ENCODE data around the gene ADAMTS17.

Gene ADAMTS17

DNA sequence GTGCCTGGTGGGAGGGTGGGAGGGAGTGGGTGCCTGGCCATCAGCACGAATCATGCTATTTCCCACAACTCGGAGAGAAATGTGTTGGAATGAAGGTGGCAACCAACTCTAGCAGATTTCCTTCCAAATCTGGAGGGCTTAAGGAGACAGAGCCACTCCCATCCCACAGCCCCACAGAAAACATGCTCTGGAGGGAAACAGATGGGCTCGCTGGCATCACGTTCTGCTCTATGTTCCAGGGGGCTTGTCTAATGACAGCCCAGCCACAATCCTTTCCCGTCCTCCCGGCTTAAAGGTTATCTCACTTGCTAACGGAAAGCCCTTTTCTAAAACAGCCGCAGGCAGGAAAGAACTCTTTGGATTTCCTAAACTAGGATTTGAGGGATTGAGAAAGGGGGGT, 65.3 kb downstream of the ADAMTS17 start:
- peak; percentile 17 for DNase-seq

DNA sequence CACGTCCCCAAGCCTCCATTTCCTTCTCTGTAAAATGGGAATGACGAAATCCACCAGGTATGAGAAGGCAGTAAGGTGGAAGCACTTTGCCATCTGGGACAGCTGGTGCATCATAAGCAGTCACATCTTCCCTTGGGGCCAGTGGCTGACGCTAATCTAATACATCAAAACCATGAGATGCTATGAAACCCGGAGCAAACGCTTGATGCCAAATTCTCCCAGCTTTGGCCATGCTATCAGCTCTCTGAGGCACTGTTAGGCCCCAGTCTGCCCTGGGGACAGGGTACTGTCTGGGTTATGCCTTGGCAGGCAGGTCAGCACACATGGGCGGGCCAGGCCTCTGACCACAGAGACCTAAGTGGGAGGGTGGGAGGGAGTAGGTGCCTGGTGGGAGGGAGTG, 66.1 kb downstream of the ADAMTS17 start:
- DNase-seq = peak; percentile 19

GRCh38 chr15:100269831-100270230, 71.9 kb downstream of the ADAMTS17 start:
- no peak for DNase-seq

DNA sequence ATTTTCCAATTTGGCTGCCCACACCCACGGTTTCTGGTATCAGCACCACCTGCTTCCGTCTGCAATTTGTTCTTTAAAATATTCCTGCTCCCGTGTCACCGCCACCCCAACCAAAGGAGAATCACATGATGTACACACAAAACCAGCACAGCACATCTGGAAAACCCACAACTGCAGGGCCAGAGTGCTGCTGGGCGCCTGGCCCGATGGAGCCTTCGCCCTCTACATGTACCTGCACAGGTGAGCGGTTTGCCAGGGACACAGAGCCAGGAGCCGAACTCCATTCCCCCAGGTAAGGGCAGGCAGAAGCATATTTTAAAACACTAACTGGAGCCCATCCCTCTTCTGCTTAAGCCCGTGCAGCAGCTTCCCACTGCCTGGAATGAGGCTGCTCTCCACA, 75.6 kb downstream of the ADAMTS17 start:
- DNase-seq = peak; percentile 19

DNA sequence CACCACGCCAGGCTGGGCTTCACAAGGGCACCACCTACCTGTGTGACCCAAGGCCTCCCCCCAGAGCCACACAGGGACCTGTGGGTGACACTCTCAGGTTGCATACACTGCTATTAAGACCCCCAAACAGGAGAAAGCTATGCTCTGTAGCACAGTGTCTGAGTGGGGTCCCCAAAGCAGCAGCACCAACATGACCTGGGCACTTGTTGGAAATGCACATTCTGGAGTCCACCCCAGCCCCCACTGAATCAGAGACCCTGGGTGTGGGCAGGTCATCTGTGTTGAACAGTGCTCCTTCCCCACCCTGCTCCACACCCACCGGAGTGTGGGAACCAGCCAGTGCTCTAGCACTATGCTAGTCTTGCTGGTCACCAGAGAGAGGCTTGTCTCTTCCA, 76.1 kb downstream of the ADAMTS17 start:
- peak; percentile 26 for DNase-seq

GRCh38 chr15:100264994-100265640, 76.7 kb downstream of the ADAMTS17 start:
- peak; percentile 38 for DNase-seq

GRCh38 chr15:100263721-100264455, 77.9 kb downstream of the ADAMTS17 start:
- DNase-seq = no peak

DNA sequence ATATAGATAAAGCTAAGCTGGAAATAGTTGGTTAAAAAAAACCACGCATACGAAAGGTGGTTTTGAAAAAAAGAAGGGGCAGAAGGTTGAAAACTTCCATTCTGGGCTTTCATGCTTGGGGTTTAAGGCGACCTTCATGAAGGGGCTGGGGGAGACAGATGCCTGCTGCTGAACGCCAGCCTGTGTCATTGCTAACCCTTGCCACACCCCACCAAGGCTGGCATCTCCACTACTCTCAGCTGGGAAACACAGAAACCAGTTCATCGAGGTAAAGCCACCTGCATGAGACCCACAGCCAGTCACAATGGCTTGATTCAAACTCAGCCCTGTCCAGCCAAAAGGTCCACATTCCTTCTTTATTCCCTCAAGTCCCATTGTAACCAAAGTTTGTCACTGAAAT, 78.7 kb downstream of the ADAMTS17 start:
- no peak for DNase-seq

- DNase-seq = peak; percentile 21
Measured at GRCh38 chr15:100261302-100262240, 80.2 kb downstream of the ADAMTS17 start.

- peak; percentile 21 for DNase-seq
Measured at GRCh38 chr15:100259266-100259665, 82.5 kb downstream of the ADAMTS17 start.

DNA sequence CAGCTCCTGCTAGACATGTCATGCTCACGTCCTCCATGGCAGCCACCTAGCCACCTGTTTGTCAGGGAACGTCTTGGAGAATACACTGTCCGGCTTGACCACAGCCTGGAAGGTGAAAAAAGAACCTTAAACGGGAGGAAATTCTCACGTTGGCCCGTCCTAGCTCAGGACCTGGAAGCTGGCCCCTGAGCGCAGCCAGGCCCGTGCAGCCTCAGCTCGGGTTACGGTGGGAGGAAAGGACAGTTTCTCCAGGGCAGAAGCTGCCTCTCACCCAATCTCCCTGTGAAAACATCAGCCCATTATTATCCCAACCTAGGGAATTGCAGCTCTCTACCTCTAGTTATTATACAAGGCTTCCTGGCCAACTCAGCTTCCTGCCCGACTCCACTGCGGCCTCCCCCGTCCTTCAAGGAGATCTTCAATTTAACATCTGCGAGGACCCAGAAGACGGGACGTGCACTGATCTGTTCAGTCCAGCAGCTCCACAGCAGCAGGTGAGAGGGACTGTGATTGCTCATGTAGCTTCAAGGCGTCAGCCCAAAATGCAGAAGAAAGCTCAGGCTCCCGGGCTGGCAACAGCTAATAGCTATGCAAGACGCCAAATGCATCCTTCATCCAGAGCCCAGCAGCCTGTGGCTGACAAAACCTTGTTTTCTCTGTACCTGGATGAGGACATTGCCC, 84.7 kb downstream of the ADAMTS17 start:
- peak; percentile 37 for DNase-seq

GRCh38 chr15:100256101-100256969, 85.4 kb downstream of the ADAMTS17 start:
- peak; percentile 43 for DNase-seq

- DNase-seq = peak; percentile 43
Measured at GRCh38 chr15:100255644-100256043, 86.1 kb downstream of the ADAMTS17 start.

GRCh38 chr15:100254691-100255090, 87.1 kb downstream of the ADAMTS17 start:
- peak; percentile 26 for DNase-seq

DNA sequence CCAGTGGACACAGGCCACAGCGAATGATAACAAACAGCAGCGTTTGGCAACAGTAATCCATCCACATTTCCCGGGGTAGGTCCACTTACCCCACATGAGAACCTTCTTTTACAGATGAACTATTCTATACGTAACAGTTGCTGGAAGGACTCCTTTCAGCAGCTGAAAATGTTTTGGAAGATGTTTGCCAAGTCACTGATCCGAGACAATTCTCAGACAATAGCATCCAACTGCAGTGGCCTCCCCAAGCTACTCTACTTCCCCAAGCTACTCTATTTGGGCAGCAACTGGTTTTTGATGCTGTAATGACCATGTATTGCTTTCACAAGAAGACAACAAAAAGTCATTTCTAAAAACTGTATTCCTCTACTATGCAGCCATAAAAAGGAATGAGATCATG, 87.5 kb downstream of the ADAMTS17 start:
- DNase-seq = peak; percentile 5

DNA sequence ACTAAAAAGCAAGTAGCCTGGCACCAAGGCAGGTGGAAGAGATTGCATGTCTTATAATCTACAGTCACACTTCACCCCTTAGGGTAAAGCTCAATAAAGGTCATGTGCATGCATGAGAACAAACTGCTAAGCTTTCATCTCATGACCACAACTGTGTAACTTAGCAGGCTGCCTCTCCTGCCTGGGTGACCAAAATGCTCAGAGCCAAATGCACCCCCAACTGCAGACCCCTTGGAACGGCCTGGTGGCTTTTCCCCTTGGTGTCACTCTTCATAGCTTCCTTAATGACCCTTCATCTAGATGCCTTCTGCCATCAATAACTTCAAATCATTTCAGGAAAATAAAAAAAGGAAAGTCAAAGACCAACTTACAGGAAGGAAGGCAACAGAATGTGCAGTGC, 88.1 kb downstream of the ADAMTS17 start:
- DNase-seq = peak; percentile 24

DNA sequence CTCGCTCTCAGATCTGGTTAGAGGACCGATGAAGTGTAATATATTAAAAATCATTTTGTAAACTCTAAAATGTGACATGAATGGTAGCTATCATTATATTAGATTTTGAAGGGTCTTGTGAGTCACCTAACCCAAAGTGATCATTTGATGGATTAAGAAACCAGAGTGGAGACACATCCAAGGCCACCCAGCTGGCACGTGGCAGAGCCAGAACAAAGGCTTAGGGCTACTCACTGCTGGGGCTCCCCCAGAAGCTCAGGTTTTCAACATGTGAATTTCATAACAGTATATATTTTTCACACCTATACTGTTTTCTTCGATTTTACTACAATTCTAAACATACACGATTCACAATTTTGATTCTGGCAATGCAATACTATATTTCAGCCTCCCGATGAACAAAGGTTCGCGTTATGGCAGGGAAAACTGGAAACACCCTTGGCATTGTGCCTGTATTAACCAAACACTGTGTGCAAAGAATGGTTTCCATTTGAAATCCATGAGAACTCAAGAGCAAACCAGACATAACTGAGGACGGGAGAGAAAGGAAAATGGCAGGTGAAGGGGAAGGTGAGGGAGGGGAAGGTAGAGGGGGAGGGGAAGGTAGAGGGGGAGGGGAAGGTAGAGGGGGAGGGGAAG, 88.9 kb downstream of the ADAMTS17 start:
- peak; percentile 19 for DNase-seq

DNA sequence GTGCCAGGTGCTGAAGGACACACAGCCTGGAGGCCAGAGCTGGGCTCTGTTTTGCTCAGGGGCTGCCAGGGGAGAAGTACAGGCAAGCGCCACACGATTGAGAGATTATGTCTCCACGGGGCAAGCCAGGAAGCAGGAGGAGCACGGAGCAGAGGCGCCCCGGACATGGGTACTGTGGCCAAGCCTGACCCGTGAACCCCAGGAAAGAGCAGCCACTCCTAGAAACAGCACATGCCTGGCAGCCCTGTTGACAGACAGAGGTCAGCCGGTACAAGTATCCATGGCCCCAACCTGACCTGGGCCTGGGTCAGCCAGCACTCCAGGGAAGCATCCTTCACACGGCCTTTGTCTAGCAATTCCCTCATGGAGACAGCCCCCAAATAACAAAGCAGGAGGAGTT, 89.4 kb downstream of the ADAMTS17 start:
- peak; percentile 43 for DNase-seq

DNA sequence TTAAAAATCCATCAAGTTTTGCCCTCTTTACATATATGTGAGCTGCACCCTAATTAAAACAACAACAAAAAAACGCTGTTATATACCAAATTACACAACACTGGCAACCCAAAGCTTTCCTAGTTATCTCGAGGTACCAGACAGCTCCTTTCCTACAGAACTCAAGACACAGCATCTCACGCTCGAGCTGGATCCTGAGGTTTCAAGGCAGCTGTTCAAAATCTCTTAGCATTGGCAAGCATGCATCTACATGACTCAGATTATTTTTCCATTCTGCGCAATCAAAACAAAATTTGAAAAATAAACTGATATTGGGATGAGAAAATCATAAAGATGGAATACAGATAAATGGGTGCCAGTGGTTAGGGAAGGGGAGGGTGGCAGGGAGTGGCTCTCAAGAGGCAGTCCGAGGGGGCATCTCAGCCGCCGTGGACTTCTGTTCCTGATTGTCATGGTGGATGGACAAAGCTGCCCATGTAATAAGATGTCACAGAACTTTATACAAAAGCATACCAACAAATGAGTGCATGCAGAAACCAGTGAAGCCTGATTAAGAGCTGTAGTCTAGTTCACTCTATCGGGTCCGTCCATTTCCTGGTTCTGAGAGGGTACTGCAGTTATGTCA, 91.5 kb downstream of the ADAMTS17 start:
- DNase-seq = peak; percentile 21

DNA sequence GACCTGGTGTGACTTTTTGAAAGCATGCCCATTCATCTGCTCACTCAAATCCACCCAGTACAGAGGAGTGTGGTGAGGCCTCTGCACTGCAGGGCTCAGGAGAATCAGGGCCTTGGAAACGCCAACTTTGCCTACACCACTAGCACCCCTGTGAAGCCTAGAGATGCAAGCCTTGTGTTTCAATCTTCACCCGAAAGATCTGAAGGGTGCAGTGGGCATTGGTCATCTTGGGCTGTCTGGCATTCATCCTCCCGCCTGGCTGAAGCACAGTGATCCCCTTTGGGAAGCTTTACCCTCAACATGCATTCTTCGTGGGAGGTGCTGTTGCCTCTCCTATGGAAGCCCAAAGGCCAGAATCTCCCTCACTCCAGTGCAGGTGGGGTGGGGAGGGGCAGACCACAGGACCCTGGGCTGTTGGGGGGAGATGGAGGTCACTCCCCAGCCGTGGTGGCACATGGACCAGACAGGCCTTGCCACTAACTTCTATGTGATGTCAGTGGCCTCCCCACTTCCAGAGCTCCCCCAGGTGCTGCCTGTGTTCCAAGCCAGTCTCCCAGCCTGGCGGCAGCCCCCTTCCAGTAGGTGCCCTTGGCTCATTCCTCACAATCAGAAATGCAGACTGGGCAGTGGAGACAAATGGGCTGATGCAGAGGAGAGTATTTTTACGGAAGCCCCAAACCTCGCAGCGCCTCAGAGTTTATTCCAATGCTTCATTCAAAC, 92.5 kb downstream of the ADAMTS17 start:
- peak; percentile 42 for DNase-seq
